ENCODE measurements around the gene ITGB3. TPM values are rescaled to one million over a fixed set of nuclear protein-coding genes. Genes with fewer than 3 reads are reported as not detected.

Gene ITGB3
- total RNA-seq, 1 experiment from 2014 or later, result 0.48 TPM

- ChIA-PET CTCF (interaction anchor here (1.0 to 2.1 kb wide), 3 partner anchors 13 to 33 kb away, joined by 3 to 17 read pairs (median 7); partner anchors contain the start of gene EFCAB13), POLR2A (no interaction called here)
- H3K9me3 ChIP-seq, result no peaks in the 10 kb centered on the region
- no peak for TF ChIP-seq CTCF (IDR thresholded peaks at IDR 0.05; ENCODE audit: insufficient read depth in 1 of 2, low read depth in 1 of 2, low read length in 1 of 2, severe bottlenecking in 1 of 2, unreplicated experiment in 1 of 2)
- H3K4me3 ChIP-seq (ENCODE audit: low read depth, low read length), result no peak overlapping the region
- no peaks in the 10 kb centered on the region for H3K36me3 Mint-ChIP-seq (ENCODE audit: insufficient read depth, unreplicated experiment)
- no peak for DNase-seq
- no peaks in the 10 kb centered on the region for H3K36me3 ChIP-seq (ENCODE audit: control insufficient read depth, insufficient read depth, low read length)
- no peaks in the 10 kb centered on the region for H3K9me3 Mint-ChIP-seq (ENCODE audit: unreplicated experiment)
- peaks cover 20% of the 10 kb centered on the region for H3K4me1 Mint-ChIP-seq (ENCODE audit: low read depth, unreplicated experiment)
- H3K4me1 ChIP-seq, result peaks cover 22% of the 10 kb centered on the region
- H3K27me3 ChIP-seq (replicated peaks; ENCODE audit: control insufficient read depth, insufficient read depth, low read length), result no peaks in the 10 kb centered on the region; the same call in none of the 2 replicates
- H3K27ac Mint-ChIP-seq (ENCODE audit: unreplicated experiment), result peak overlapping the region; percentile 37
- TSS peak; percentile 24 for BruUV-seq (replicated peaks)
- intact Hi-C loops (cut with micrococcal nuclease; ENCODE audit: unreplicated experiment), result no loop called here
- H3K27me3 Mint-ChIP-seq (ENCODE audit: insufficient read depth, unreplicated experiment), result no peaks in the 10 kb centered on the region
- peak overlapping the region; percentile 58 for H3K4me3 Mint-ChIP-seq (ENCODE audit: unreplicated experiment)
These were observed 37.2 kb downstream of the ITGB3 start for GRCh38 chr17:47290870-47291241.

- Histone ChIP-seq H3K4me1 (peaks cover 22% of the 10 kb centered on the region), H3K9me3 (no peaks in the 10 kb centered on the region), H3K27me3 (replicated peaks; ENCODE audit: control insufficient read depth, insufficient read depth, low read length) (no peaks in the 10 kb centered on the region; the same call in 1 of the 2 replicates), H3K4me3 (ENCODE audit: low read depth, low read length) (no peak overlapping the region), H3K36me3 (ENCODE audit: control insufficient read depth, insufficient read depth, low read length) (no peaks in the 10 kb centered on the region)
- POLR2A ChIA-PET, result no interaction called here
- intact Hi-C loops (cut with micrococcal nuclease; ENCODE audit: unreplicated experiment), result no loop called here
- CTCF ChIA-PET, result interaction anchor here (1.0 to 2.1 kb wide), 3 partner anchors 13 to 32 kb away, joined by 3 to 17 read pairs (median 7); partner anchors contain the start of gene EFCAB13
- peaks cover 20% of the 10 kb centered on the region for H3K4me1 Mint-ChIP-seq (ENCODE audit: low read depth, unreplicated experiment)
- H3K27me3 Mint-ChIP-seq (ENCODE audit: insufficient read depth, unreplicated experiment), result no peaks in the 10 kb centered on the region
- no TSS peak for BruUV-seq (replicated peaks)
- H3K9me3 Mint-ChIP-seq (ENCODE audit: unreplicated experiment), result no peaks in the 10 kb centered on the region
- H3K4me3 Mint-ChIP-seq (ENCODE audit: unreplicated experiment), result peak overlapping the region; percentile 58
- peak overlapping the region; percentile 37 for H3K27ac Mint-ChIP-seq (ENCODE audit: unreplicated experiment)
- TF ChIP-seq CTCF (IDR thresholded peaks at IDR 0.05; ENCODE audit: insufficient read depth in 1 of 2, low read depth in 1 of 2, low read length in 1 of 2, severe bottlenecking in 1 of 2, unreplicated experiment in 1 of 2), result no peak
- H3K36me3 Mint-ChIP-seq (ENCODE audit: insufficient read depth, unreplicated experiment), result no peaks in the 10 kb centered on the region
- DNase-seq, result peak in 1 of 2 experiments; percentile 61
These were observed 37.7 kb downstream of the ITGB3 start for GRCh38 chr17:47291242-47291873.

GRCh38 chr17:47292206-47292605 is 38.6 kb downstream of the ITGB3 start:
- H3K27me3 Mint-ChIP-seq (ENCODE audit: insufficient read depth, unreplicated experiment), result no peaks in the 10 kb centered on the region
- no TSS peak for BruUV-seq (replicated peaks)
- TF ChIP-seq CTCF (IDR thresholded peaks at IDR 0.05; ENCODE audit: insufficient read depth in 1 of 2, low read depth in 1 of 2, low read length in 1 of 2, severe bottlenecking in 1 of 2, unreplicated experiment in 1 of 2), result no peak
- intact Hi-C loops (cut with micrococcal nuclease; ENCODE audit: unreplicated experiment), result no loop called here
- ChIA-PET POLR2A (no interaction called here), CTCF (interaction anchor here (1.1 to 2.1 kb wide), 2 partner anchors 23 to 32 kb away, joined by 3 to 17 read pairs; partner anchors contain the start of gene EFCAB13)
- H3K27ac Mint-ChIP-seq (ENCODE audit: unreplicated experiment), result no peak overlapping the region
- no peaks in the 10 kb centered on the region for H3K36me3 ChIP-seq (ENCODE audit: control insufficient read depth, insufficient read depth, low read length)
- H3K36me3 Mint-ChIP-seq (ENCODE audit: insufficient read depth, unreplicated experiment), result no peaks in the 10 kb centered on the region
- H3K4me3 ChIP-seq (ENCODE audit: low read depth, low read length), result no peak overlapping the region
- no peaks in the 10 kb centered on the region for H3K9me3 Mint-ChIP-seq (ENCODE audit: unreplicated experiment)
- DNase-seq, result no peak
- no peaks in the 10 kb centered on the region for H3K9me3 ChIP-seq
- no peak overlapping the region for H3K4me3 Mint-ChIP-seq (ENCODE audit: unreplicated experiment)
- H3K27me3 ChIP-seq (replicated peaks; ENCODE audit: control insufficient read depth, insufficient read depth, low read length), result no peaks in the 10 kb centered on the region
- peaks cover 22% of the 10 kb centered on the region for H3K4me1 ChIP-seq
- peaks cover 20% of the 10 kb centered on the region for H3K4me1 Mint-ChIP-seq (ENCODE audit: low read depth, unreplicated experiment)
